Liver (tissue), 9 donors: ENCODE measurements around the gene INIP. TPM values are rescaled to one million over a fixed set of nuclear protein-coding genes. Genes with fewer than 3 reads are reported as not detected.

ENCODE experiments used
- DNase-seq: peaks from one replicate; pipeline ENCODE4 v3.0.0-alpha.2; 2017; ENCODE audit warnings: low spot score
- H3K27ac ChIP-seq, 2 donors: one replicate each; pipeline ENCODE4 v1.7.0; 2013; ENCODE audit warnings: inconsistent platforms in 2 of 2, low read length in 2 of 2, control low read depth in 1 of 2, low read depth in 1 of 2, mild to moderate bottlenecking in 1 of 2
- H3K27me3 ChIP-seq, 4 donors: one replicate each; pipeline versions ENCODE4 v1.6.1 to v1.7.0; 2013; ENCODE audit warnings: low read length in 3 of 4, inconsistent platforms in 1 of 4, mild to moderate bottlenecking in 1 of 4, moderate library complexity in 1 of 4; ENCODE audit not compliant: control insufficient read depth in 4 of 4, insufficient read depth in 4 of 4
- H3K36me3 ChIP-seq, 4 donors: one replicate each; pipeline versions ENCODE4 v1.6.1 to v1.7.0; 2013; ENCODE audit warnings: low read length in 3 of 4, mild to moderate bottlenecking in 3 of 4, low read depth in 1 of 4, moderate library complexity in 1 of 4; ENCODE audit not compliant: control insufficient read depth in 4 of 4, insufficient read depth in 3 of 4
- H3K4me1 ChIP-seq, 4 donors: one replicate each; pipeline versions ENCODE4 v1.6.1 to v1.7.0; 2013; ENCODE audit warnings: low read length in 3 of 4, mild to moderate bottlenecking in 3 of 4, moderate library complexity in 1 of 4; ENCODE audit not compliant: control insufficient read depth in 4 of 4, insufficient read depth in 4 of 4
- H3K4me3 ChIP-seq, 3 donors: one replicate each; pipeline versions ENCODE4 v1.6.1 to v1.7.0; 2013; ENCODE audit warnings: low read length in 3 of 3, control low read depth in 1 of 3, low read depth in 1 of 3, mild to moderate bottlenecking in 1 of 3
- H3K9ac ChIP-seq, 2 donors: one replicate each; pipeline ENCODE4 v1.7.0; 2013; ENCODE audit warnings: low read length in 2 of 2, mild to moderate bottlenecking in 2 of 2, moderate library complexity in 2 of 2, control low read depth in 1 of 2, low read depth in 1 of 2
- H3K9me3 ChIP-seq, 4 donors: one replicate each; pipeline versions ENCODE4 v1.6.1 to v1.7.0; 2013; ENCODE audit warnings: low read length in 3 of 4; ENCODE audit not compliant: control insufficient read depth in 4 of 4
- EGR1 ChIP-seq, 2 donors: IDR thresholded peaks; 2 replicates each; pipeline ENCODE4 v1.6.1; 2016 to 2018; ENCODE audit warnings: antibody characterized with exemption in 2 of 2, low read depth in 2 of 2
- FOXA1 ChIP-seq: IDR thresholded peaks from 2 replicates; pipeline ENCODE4 v1.6.1; 2016; ENCODE audit warnings: antibody characterized with exemption
- FOXA2 ChIP-seq: IDR thresholded peaks from 2 replicates; pipeline ENCODE4 v1.6.1; 2016; ENCODE audit warnings: antibody characterized with exemption
- GABPA ChIP-seq, 2 donors: IDR thresholded peaks in 1 of 2; conservative IDR thresholded peaks in 1 of 2; 2 replicates each; pipeline ENCODE4 v1.6.1; 2016; ENCODE audit warnings: antibody characterized with exemption in 2 of 2, mild to moderate bottlenecking in 1 of 2, moderate library complexity in 1 of 2
- HNF4A ChIP-seq, 2 donors: conservative IDR thresholded peaks; 2 replicates each; pipeline ENCODE4 v1.6.1; 2016; ENCODE audit warnings: antibody characterized with exemption in 2 of 2, mild to moderate bottlenecking in 2 of 2
- HNF4G ChIP-seq: IDR thresholded peaks from 2 replicates; pipeline ENCODE4 v1.6.1; 2016; ENCODE audit warnings: antibody characterized with exemption
- JUND ChIP-seq, 2 donors: IDR thresholded peaks; 2 replicates each; pipeline ENCODE4 v1.6.1; 2016; ENCODE audit warnings: antibody characterized with exemption in 2 of 2
- NR2F2 ChIP-seq: IDR thresholded peaks from 2 replicates; pipeline ENCODE4 v1.6.1; 2016; ENCODE audit warnings: antibody characterized with exemption
- RAD21 ChIP-seq, 2 donors: IDR thresholded peaks; 2 replicates each; pipeline ENCODE4 v1.6.1; 2016; ENCODE audit warnings: antibody characterized with exemption in 2 of 2, mild to moderate bottlenecking in 2 of 2
- RXRA ChIP-seq, 2 donors: IDR thresholded peaks; 2 replicates each; pipeline ENCODE4 v1.6.1; 2017 to 2018; ENCODE audit warnings: antibody characterized with exemption in 2 of 2, mild to moderate bottlenecking in 1 of 2
- SP1 ChIP-seq: IDR thresholded peaks from 2 replicates; pipeline ENCODE4 v1.6.1; 2018; ENCODE audit warnings: antibody characterized with exemption, mild to moderate bottlenecking
- TAF1 ChIP-seq: conservative IDR thresholded peaks from 2 replicates; pipeline ENCODE4 v1.6.1; 2016; ENCODE audit warnings: antibody characterized with exemption, mild to moderate bottlenecking
- YY1 ChIP-seq: IDR thresholded peaks from 2 replicates; pipeline ENCODE4 v1.6.1; 2016; ENCODE audit warnings: antibody characterized with exemption, mild to moderate bottlenecking
- WGBS: extraction: QIAGEN DNeasy Blood & Tissue Kit; methylation state at CpG from one replicate; pipeline ENCODE4 v1.1.7; 2013; 5-methylcytosine and 5-hydroxymethylcytosine counted together
- polyA plus RNA-seq, 2 donors: library from polyadenylated mRNA; stranded (reverse) in 1 of 2; unstranded in 1 of 2; fragments of 200-250 nt in 1 of 2; fragments of >200 nt in 1 of 2; fragmentation: Nextera tagmentation in 1 of 2; extraction: Ambion mirVana in 1 of 2; gene quantifications; one replicate each; pipeline versions ENCODE4 v1.2.1 to v1.2.3, GENCODE V29; 2013 to 2015
- total RNA-seq, 2 donors: library from RNA; depleted of rRNA; stranded (reverse); fragments of >200 nt; gene quantifications; one replicate each; pipeline ENCODE4 v1.2.3, GENCODE V29; 2014
- TF ChIP-seq, protein P1 (sequence below): IDR thresholded peaks from 2 replicates; pipeline ENCODE4 v1.6.1; 2016; ENCODE audit warnings: antibody characterized with exemption, mild to moderate bottlenecking
- TF ChIP-seq, protein P2 (sequence below): IDR thresholded peaks from 2 replicates; pipeline ENCODE4 v1.6.1; 2016; ENCODE audit warnings: antibody characterized with exemption
- TF ChIP-seq, protein P3 (sequence below): IDR thresholded peaks from 2 replicates; pipeline ENCODE4 v1.6.1; 2016; ENCODE audit warnings: antibody characterized with exemption
- TF ChIP-seq, protein P4 (sequence below): fragments of 150-350 bp; IDR thresholded peaks from 2 replicates; pipeline ENCODE4 v1.5.1; 2017; ENCODE audit warnings: improper control_type of control experiment, low read depth, low read length; ENCODE audit not compliant: missing input control
- TF ChIP-seq, protein P5 (sequence below): IDR thresholded peaks from 2 replicates; pipeline ENCODE4 v1.6.1; 2016; ENCODE audit warnings: antibody characterized with exemption
- donor health status: healthy.
- donor health status: healthy.
- donor health status: healthy.
- donor health status: healthy.
- donor health status: healthy.

The INIP gene
- total and polyA plus RNA-seq, 4 donors = 6.2 to 13.3 (median 10.2) TPM

DNA sequence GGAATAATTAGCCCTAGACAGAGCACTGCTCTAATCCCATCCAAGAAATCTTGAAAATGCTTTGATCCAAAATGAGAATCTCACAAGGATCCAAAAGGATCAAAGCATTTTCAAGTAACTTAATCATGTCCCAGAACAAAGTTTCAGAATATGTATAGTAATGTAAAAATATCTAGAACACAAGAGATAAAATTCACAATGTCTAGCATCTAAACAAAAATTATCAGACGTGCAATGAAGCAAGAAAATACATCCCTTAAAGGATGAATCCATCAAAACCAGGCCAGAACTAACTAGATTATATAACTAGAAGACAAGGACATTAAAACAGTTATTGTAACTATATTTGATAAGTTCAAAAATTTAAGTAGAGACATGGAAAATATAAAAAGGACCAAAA lies 69.3 kb downstream of the INIP start:
- Histone ChIP-seq H3K4me1 (no peaks in the 10 kb centered on the region), H3K27ac (no peak overlapping the region), H3K9ac (no peak overlapping the region), H3K9me3 (peaks cover 0 to 5% (median 3%) of the 10 kb centered on the region in 4 donors), H3K27me3 (no peaks in the 10 kb centered on the region), H3K36me3 (peaks cover 0 to 10% (median 5%) of the 10 kb centered on the region in 4 donors), H3K4me3 (no peak overlapping the region)
- DNase-seq = no peak
- no peak for TF ChIP-seq FOXA2
- TF ChIP-seq, protein P1, sequence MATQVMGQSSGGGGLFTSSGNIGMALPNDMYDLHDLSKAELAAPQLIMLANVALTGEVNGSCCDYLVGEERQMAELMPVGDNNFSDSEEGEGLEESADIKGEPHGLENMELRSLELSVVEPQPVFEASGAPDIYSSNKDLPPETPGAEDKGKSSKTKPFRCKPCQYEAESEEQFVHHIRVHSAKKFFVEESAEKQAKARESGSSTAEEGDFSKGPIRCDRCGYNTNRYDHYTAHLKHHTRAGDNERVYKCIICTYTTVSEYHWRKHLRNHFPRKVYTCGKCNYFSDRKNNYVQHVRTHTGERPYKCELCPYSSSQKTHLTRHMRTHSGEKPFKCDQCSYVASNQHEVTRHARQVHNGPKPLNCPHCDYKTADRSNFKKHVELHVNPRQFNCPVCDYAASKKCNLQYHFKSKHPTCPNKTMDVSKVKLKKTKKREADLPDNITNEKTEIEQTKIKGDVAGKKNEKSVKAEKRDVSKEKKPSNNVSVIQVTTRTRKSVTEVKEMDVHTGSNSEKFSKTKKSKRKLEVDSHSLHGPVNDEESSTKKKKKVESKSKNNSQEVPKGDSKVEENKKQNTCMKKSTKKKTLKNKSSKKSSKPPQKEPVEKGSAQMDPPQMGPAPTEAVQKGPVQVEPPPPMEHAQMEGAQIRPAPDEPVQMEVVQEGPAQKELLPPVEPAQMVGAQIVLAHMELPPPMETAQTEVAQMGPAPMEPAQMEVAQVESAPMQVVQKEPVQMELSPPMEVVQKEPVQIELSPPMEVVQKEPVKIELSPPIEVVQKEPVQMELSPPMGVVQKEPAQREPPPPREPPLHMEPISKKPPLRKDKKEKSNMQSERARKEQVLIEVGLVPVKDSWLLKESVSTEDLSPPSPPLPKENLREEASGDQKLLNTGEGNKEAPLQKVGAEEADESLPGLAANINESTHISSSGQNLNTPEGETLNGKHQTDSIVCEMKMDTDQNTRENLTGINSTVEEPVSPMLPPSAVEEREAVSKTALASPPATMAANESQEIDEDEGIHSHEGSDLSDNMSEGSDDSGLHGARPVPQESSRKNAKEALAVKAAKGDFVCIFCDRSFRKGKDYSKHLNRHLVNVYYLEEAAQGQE = no peak
- no peak for TF ChIP-seq FOXA1
- TF ChIP-seq, protein P2, sequence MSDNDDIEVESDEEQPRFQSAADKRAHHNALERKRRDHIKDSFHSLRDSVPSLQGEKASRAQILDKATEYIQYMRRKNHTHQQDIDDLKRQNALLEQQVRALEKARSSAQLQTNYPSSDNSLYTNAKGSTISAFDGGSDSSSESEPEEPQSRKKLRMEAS = no peak
- no peak for TF ChIP-seq RXRA (IDR thresholded peaks at IDR 0.05)
- TF ChIP-seq GABPA (IDR thresholded peaks at IDR 0.05 in 1 of 2, conservative IDR thresholded peaks at IDR 0.05 in 1 of 2) = no peak
- no peak for TF ChIP-seq SP1
- TF ChIP-seq RAD21 (IDR thresholded peaks at IDR 0.05) = no peak
- no peak for TF ChIP-seq NR2F2
- TF ChIP-seq, protein P3, sequence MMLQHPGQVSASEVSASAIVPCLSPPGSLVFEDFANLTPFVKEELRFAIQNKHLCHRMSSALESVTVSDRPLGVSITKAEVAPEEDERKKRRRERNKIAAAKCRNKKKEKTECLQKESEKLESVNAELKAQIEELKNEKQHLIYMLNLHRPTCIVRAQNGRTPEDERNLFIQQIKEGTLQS = no peak
- TF ChIP-seq, protein P4, sequence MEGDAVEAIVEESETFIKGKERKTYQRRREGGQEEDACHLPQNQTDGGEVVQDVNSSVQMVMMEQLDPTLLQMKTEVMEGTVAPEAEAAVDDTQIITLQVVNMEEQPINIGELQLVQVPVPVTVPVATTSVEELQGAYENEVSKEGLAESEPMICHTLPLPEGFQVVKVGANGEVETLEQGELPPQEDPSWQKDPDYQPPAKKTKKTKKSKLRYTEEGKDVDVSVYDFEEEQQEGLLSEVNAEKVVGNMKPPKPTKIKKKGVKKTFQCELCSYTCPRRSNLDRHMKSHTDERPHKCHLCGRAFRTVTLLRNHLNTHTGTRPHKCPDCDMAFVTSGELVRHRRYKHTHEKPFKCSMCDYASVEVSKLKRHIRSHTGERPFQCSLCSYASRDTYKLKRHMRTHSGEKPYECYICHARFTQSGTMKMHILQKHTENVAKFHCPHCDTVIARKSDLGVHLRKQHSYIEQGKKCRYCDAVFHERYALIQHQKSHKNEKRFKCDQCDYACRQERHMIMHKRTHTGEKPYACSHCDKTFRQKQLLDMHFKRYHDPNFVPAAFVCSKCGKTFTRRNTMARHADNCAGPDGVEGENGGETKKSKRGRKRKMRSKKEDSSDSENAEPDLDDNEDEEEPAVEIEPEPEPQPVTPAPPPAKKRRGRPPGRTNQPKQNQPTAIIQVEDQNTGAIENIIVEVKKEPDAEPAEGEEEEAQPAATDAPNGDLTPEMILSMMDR = no peak
- TF ChIP-seq EGR1 (IDR thresholded peaks at IDR 0.05; ENCODE audit: low read depth in 2 of 2) = no peak
- TF ChIP-seq YY1 = no peak
- no peak for TF ChIP-seq TAF1
- TF ChIP-seq, protein P5, sequence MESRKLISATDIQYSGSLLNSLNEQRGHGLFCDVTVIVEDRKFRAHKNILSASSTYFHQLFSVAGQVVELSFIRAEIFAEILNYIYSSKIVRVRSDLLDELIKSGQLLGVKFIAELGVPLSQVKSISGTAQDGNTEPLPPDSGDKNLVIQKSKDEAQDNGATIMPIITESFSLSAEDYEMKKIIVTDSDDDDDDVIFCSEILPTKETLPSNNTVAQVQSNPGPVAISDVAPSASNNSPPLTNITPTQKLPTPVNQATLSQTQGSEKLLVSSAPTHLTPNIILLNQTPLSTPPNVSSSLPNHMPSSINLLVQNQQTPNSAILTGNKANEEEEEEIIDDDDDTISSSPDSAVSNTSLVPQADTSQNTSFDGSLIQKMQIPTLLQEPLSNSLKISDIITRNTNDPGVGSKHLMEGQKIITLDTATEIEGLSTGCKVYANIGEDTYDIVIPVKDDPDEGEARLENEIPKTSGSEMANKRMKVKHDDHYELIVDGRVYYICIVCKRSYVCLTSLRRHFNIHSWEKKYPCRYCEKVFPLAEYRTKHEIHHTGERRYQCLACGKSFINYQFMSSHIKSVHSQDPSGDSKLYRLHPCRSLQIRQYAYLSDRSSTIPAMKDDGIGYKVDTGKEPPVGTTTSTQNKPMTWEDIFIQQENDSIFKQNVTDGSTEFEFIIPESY = no peak
- no peak for TF ChIP-seq HNF4A (conservative IDR thresholded peaks at IDR 0.05)
- no peak for TF ChIP-seq HNF4G
- no peak for TF ChIP-seq JUND (IDR thresholded peaks at IDR 0.05)
- 94% methylated on average over 1 of the region's 1 CpG for WGBS
